OCI-LY7 (cell line): Measurements from ENCODE around the gene RPSA. TPM values are rescaled to one million over a fixed set of nuclear protein-coding genes. Genes with fewer than 3 reads are reported as not detected.

ENCODE experiments used
- BruUV-seq: library from RNA; stranded (reverse); fragments of 400-500 nt; replicated peaks from 2 replicates; lab custom pipeline; 2021; lab: Mats Ljungman, UMichigan
- CTCF ChIA-PET: fragments of 300-600 bp; sonication (Branson Sonifier 250); formaldehyde crosslinking; loops from one replicate; lab custom pipeline; 2022; ENCODE audit warnings: antibody characterized with exemption; ENCODE audit not compliant: unreplicated experiment; lab: Charles Lee
- POLR2A ChIA-PET: fragments of 300-600 bp; sonication (Branson Sonifier 250); formaldehyde crosslinking; loops from one replicate; lab custom pipeline; 2022; ENCODE audit warnings: antibody characterized with exemption; lab: Charles Lee
- DNase-seq: peaks from one replicate; pipeline ENCODE4 v3.0.0-alpha.2; 2015; ENCODE audit warnings: low spot score
- H2AFZ ChIP-seq: fragments of 200-600 bp; sonication (generic), shearing (Covaris generic); 2 replicates; pipeline ENCODE4 v1.6.1; 2014; ENCODE audit warnings: mild to moderate bottlenecking, antibody characterized with exemption, low read length, moderate library complexity
- H3K27ac ChIP-seq: fragments of 200-600 bp; sonication (generic); 2 replicates; pipeline ENCODE4 v1.5.1; 2014; ENCODE audit warnings: mixed run types, low read depth, mild to moderate bottlenecking, moderate library complexity, low read length, inconsistent platforms; ENCODE audit not compliant: poor library complexity, severe bottlenecking
- H3K36me3 ChIP-seq: fragments of 200-600 bp; sonication (generic); 2 replicates; pipeline ENCODE4 v1.6.1; 2014; ENCODE audit warnings: mild to moderate bottlenecking, antibody characterized with exemption, low read length, moderate library complexity, mixed read lengths; ENCODE audit not compliant: insufficient read depth
- H3K4me1 ChIP-seq: fragments of 200-600 bp; sonication (generic); 2 replicates; pipeline ENCODE4 v1.5.1; 2014; ENCODE audit warnings: mild to moderate bottlenecking, low read length; ENCODE audit not compliant: insufficient read depth, poor library complexity, severe bottlenecking
- H3K4me2 ChIP-seq: fragments of 200-600 bp; sonication (generic); 2 replicates; pipeline ENCODE4 v1.6.1; 2014; ENCODE audit warnings: mild to moderate bottlenecking, low read length
- H3K4me3 ChIP-seq: fragments of 200-600 bp; sonication (generic); 2 replicates; pipeline ENCODE4 v1.5.1; 2014; ENCODE audit warnings: mild to moderate bottlenecking, low read depth, low read length; ENCODE audit not compliant: poor library complexity, severe bottlenecking
- H3K79me2 ChIP-seq: fragments of 200-600 bp; sonication (generic); 2 replicates; pipeline ENCODE4 v1.6.1; 2016; ENCODE audit warnings: low read depth, mild to moderate bottlenecking, low read length, moderate library complexity, mixed read lengths; ENCODE audit not compliant: insufficient read depth
- H3K9me2 ChIP-seq: fragments of 200-600 bp; sonication (generic); 2 replicates; pipeline ENCODE4 v1.6.1; 2016; ENCODE audit warnings: mild to moderate bottlenecking, low read length, mixed read lengths; ENCODE audit not compliant: insufficient read depth
- H3K9me3 ChIP-seq: fragments of 200-600 bp; sonication (generic); 2 replicates; pipeline ENCODE4 v1.6.1; 2014; ENCODE audit warnings: mild to moderate bottlenecking, mixed run types, low read length, mixed read lengths
- H4K20me1 ChIP-seq: fragments of 200-600 bp; sonication (generic); 2 replicates; pipeline ENCODE4 v1.6.1; 2014; ENCODE audit warnings: mild to moderate bottlenecking, antibody characterized with exemption, low read length, moderate library complexity, mixed read lengths; ENCODE audit not compliant: insufficient read depth
- CTCF ChIP-seq: fragments of 200-600 bp; sonication (generic); conservative IDR thresholded peaks from 2 replicates; pipeline ENCODE4 v1.5.1; 2014; ENCODE audit warnings: mild to moderate bottlenecking, antibody characterized with exemption, low read length, moderate library complexity, mixed read lengths
- EZH2phosphoT487 ChIP-seq: fragments of 200-600 bp; sonication (generic); IDR thresholded peaks from 2 replicates; pipeline ENCODE4 v1.6.1; 2018; ENCODE audit warnings: low read depth, borderline replicate concordance, mild to moderate bottlenecking, mixed run types, antibody characterized with exemption, low read length, moderate library complexity, mixed read lengths
- intact Hi-C: fragments of 100-400 bp; cut with micrococcal nuclease; formaldehyde crosslinking; loops from one replicate; pipeline ENCODE4 v1.10.0; 2022; ENCODE audit not compliant: unreplicated experiment
- total RNA-seq, 2 experiments: library from RNA; depleted of rRNA in 1 of 2; stranded (reverse); fragments of >200 nt in 1 of 2; shearing (Covaris generic) in 1 of 2; gene quantifications; 2 replicates each; pipeline ENCODE4 v1.2.3, GENCODE V29; 2014 to 2022

Gene RPSA
- total RNA-seq, 2 experiments from 2014 or later: 1,952 to 2,813 TPM

GRCh38 chr3:39388741-39389248, 17.7 kb upstream of the RPSA start:
- CTCF ChIA-PET: interaction anchor here (3.1 kb wide), 1 partner anchor 19 kb away, joined by 11 read pairs; the partner anchor contains the start of gene RPSA
- peak overlapping the region; percentile 85 for H3K27ac ChIP-seq
- no TSS peak for BruUV-seq
- no peak for TF ChIP-seq CTCF
- TF ChIP-seq EZH2phosphoT487: no peak
- H3K36me3 ChIP-seq: peaks cover 65% of the 10 kb centered on the region
- H3K4me3 ChIP-seq: peak overlapping the region; percentile 59
- peaks cover 58% of the 10 kb centered on the region for H3K4me1 ChIP-seq
- intact Hi-C loops: loop anchor here (1.0 to 10.0 kb wide), 2 partner anchors 18 to 334 kb away; partner anchors contain the start of genes RPSA, SCN11A and WDR48
- H3K79me2 ChIP-seq: peaks cover 69% of the 10 kb centered on the region
- peak; percentile 83 for DNase-seq
- no peaks in the 10 kb centered on the region for H3K9me2 ChIP-seq
- H3K4me2 ChIP-seq: peak overlapping the region; percentile 87
- no peak overlapping the region for H2AFZ ChIP-seq
- peaks cover 22% of the 10 kb centered on the region for H4K20me1 ChIP-seq
- POLR2A ChIA-PET: interaction anchor here (0.7 to 7.5 kb wide), 7 partner anchors 11 to 1482 kb away, joined by 3 to 85 read pairs (median 5); partner anchors contain the start of gene RPSA
- no peaks in the 10 kb centered on the region for H3K9me3 ChIP-seq

- H3K9me3 ChIP-seq: no peaks in the 10 kb centered on the region
- no peak for DNase-seq
- no peak overlapping the region for H3K4me3 ChIP-seq
- peaks cover 59% of the 10 kb centered on the region for H3K79me2 ChIP-seq
- H2AFZ ChIP-seq: no peak overlapping the region
- H3K27ac ChIP-seq: no peak overlapping the region
- POLR2A ChIA-PET: interaction anchor here (1.1 to 7.5 kb wide), 2 partner anchors 16 to 22 kb away, joined by 5 to 85 read pairs; partner anchors contain the start of gene RPSA
- TF ChIP-seq EZH2phosphoT487: no peak
- TF ChIP-seq CTCF: no peak
- no TSS peak for BruUV-seq
- peaks cover 51% of the 10 kb centered on the region for H3K4me1 ChIP-seq
- intact Hi-C loops: no loop called here
- CTCF ChIA-PET: no interaction called here
- peaks cover 75% of the 10 kb centered on the region for H3K36me3 ChIP-seq
- H4K20me1 ChIP-seq: peaks cover 15% of the 10 kb centered on the region; the same call in 1 of the 2 replicates
- H3K4me2 ChIP-seq: no peak overlapping the region
- H3K9me2 ChIP-seq: no peaks in the 10 kb centered on the region
Observed at GRCh38 chr3:39390181-39390580, 16.3 kb upstream of the RPSA start.

GRCh38 chr3:39396690-39397089, 9.8 kb upstream of the RPSA start:
- no TSS peak for BruUV-seq
- no peak overlapping the region for H2AFZ ChIP-seq
- intact Hi-C loops: no loop called here
- H4K20me1 ChIP-seq: no peaks in the 10 kb centered on the region
- H3K79me2 ChIP-seq: no peaks in the 10 kb centered on the region
- no peak overlapping the region for H3K27ac ChIP-seq
- H3K36me3 ChIP-seq: peaks cover 99% of the 10 kb centered on the region
- H3K9me2 ChIP-seq: no peaks in the 10 kb centered on the region
- no peaks in the 10 kb centered on the region for H3K4me1 ChIP-seq
- no peak for TF ChIP-seq EZH2phosphoT487
- no peak for TF ChIP-seq CTCF
- H3K4me2 ChIP-seq: no peak overlapping the region
- no peaks in the 10 kb centered on the region for H3K9me3 ChIP-seq
- DNase-seq: no peak
- POLR2A ChIA-PET: interaction anchor here (1.0 to 2.4 kb wide), 3 partner anchors 11 to 17 kb away, joined by 3 to 6 read pairs (median 4); partner anchors contain the start of gene RPSA
- H3K4me3 ChIP-seq: no peak overlapping the region
- CTCF ChIA-PET: no interaction called here
